Measurements from ENCODE around the gene RAD51B.
"Not testable (repeated sequence)": the region's sequence is repeated elsewhere in the genome, so short reads cannot be mapped to it uniquely, and the experiment has no call there.

The RAD51B gene

DNA sequence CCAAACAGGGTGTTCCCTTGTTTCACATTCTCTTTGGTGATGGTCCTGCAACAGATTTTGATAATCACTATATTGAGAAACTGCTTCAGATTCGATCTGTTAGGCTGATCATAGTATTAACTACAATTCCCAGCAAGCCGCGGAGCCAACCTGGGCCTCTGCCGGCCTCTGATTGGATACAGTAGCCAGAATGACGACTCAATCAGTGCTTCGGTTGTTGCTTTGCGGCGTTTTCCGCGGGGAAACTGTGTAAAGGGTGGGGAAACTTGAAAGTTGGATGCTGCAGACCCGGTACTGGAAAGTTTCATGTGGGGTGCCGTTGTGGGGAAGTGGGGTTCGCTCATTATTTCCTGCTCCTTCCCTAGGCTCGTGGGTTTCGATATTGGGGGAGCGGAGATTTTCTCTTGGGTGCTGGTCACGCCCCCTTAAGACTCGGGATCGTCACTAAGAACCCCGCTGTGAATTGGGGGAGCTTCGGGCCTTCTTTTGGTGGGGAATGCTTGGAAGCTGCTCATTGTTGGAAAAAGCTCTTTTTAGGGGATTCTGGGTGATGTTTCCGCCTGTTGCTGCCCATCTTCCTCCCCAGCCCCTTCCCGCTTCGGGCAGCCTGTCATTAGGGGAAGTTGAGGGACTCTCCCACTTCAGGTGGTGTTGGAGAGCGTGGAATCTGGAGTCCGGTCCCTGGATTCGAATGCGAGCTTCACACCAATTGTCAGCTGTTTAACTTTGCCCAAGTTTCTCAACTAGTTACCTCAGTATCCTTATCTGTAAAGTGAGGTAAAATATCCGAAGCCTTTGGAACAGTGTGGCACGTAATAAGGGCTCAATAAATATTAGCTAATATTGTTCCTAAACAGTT lies at the start of gene RAD51B:
Gene RAD51B (plus strand): TSS at position 217 of the 859 bp plus-strand sequence.
- peak; percentile 91 for DNase-seq

DNA sequence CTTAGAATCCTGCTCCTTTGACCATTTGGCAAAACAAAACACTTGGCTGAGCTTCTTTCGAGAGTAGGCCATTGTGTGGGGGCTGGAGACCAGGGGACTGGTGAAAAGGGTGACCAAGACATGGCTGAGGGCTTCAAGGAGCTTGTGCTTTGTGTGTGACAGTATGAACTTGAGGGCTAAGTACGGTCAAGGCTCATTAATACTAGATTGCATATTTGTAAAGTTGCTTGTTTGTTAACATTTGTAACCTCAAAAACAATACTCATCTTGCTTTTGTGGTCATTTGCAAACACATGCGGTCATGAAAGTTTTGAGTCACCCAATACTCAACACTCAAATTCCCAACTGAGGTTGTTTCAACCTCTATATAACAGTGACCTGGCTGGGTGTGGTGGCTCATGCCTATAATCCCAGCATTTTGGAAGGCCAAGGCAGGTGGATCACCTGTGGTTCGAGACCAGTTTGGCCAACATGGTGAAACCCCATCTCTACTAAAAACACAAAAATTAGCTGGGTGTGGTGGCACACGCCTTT lies 45.7 kb upstream of the RAD51B start:
- no peak for DNase-seq

DNA sequence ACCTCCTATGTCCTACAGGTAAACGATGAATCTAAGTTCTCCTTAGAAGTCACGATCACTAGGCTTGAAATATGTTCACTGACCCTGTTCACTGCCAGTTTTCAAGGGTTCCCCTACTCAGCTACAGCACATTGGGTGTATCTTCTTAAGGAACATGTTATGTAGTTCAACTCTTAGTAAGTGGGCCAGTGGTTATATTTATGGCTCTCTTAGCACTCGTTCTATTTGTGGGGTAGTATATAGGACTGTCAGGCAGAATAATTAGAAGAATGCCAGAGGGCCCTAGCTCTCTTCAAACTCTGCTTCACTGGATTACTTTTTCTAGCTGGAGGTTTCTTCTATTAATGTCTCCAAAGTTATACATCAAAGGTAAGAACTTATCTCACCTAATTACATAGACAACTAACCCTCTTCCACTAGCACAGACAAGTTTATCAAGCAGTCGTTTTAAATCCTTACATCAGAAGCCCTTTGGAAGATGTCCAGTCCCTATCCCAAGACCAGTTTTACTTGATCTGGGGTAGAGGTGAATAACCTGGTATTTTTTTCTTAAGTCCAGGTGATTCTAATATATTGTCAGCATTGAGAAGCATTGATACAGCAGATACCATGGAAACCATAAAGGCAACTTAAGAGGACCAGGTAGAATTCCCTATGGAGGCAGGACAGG lies 42.8 kb upstream of the RAD51B start:
- no peak for DNase-seq

DNA sequence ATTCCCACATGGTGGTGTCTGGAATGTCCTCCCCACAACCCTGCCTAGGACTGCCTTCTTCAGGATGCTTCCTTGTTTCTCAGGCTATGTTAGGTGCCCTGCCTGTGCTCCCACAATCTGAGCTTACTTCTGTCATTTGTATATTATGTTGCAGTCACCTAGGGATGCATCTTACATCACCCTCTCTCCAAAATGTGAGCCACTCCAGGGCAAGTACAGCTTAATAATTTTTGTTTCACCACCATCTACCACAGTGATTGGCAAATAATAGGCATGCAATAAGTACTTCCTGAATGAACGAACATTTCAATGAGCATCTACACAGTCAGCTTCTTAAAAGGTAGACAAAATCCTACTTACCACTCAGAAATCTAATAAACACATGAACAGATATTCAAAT lies 40.8 kb upstream of the RAD51B start:
- no peak for DNase-seq

DNA sequence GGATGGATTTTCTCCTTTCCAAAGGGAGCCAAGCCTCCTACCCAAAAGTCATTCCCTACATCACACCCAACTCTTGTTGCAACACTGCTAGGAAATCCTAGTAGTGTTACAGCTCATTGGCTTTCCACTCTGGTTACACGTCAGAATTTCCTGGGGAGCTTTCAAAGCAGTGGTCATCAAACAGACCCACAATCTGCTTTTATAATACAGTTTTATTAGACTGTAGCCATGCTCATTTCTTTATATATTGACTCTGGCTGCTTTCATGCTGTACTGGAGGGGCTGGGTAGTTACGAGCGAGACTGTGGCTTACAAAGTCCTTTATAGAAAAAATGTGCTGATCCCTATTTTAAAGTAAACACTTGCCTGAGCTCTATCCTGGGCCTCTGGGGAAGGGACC lies 37.5 kb upstream of the RAD51B start:
- no peak for DNase-seq

DNA sequence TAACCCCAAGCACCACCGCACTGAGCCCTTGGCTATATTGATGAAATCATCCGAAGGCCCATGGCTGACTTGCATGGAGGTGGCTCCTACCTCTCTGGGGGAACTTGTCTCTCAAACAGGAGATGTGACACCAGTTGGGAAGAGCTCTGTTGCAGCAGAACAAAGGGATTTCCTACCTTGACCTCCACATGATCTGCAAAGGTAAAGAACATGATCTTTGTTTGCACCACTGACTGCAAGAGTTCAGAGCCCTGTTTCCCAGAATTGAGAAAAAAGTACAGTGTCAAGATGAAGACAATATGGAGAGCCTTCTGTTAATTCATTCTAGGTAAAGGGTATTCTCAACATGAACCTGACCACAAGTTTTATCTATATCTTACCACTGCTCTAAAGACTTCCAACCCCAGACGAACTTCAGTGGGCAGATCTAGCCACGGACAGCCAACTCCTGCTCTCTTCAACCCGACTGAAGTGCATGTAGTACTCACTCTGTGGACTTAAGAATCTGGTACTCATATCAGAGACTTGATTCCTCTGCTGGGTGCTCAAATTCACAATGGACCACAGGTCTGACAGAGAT lies 35.2 kb upstream of the RAD51B start:
- no peak for DNase-seq

DNA sequence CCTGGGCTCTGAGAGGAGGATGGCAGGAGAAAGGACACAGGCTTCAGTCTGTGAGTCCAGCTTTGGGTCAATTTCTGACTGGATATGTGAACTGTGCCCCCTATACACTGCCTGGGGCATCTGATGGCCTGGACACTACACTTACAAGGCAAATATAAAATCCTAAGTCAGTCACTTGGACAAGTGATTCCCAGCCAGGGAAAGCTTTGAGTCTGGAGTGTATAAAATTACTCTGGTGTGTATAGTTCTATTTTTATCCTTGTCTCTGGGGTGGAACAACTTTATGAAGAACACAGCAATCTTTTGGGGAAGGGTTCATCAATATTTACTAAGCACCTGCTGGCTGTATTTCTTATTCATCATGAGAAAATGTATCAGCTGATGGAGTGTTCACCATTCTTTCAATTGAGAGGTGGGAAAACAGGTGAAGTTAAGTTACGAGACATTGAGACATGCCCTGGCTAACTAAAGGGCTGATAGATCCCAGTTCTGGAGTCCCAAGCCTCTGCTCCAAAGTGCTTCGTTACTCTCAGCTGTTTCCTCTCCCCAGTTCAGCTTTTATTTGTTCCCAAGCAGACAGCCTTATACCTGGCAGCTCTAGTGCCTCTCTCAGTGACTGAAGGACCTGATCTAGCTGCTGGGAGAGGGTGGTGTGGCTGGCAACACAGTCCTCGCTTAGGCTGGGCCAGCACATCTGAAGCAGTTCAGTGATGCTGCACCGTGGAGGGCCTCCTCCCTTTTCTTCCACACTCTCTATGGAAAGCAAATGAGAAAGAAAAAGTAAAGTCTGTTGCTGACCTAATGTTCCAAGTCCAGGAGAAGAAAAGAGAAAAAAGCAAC lies 34.1 kb upstream of the RAD51B start:
- no peak for DNase-seq

DNA sequence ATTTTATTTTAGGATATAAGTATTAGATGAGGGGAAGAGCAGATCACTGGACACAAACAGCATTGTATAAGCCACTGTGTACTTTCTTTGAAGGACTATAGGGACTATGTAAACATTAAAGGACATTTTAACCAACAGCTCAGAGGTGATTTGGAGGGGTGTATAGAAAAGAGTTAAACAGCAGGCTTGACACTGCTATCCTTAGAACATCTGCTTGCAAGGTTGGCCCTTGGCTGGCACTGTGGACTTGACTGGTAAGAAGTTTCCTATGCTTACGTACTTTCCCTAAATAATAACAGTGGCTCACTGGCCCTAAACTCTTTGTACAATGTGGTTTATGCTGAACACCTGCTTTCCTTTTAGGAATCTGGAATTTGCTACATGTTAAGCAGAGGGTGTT lies 31.9 kb upstream of the RAD51B start:
- DNase-seq, result no peak

DNA sequence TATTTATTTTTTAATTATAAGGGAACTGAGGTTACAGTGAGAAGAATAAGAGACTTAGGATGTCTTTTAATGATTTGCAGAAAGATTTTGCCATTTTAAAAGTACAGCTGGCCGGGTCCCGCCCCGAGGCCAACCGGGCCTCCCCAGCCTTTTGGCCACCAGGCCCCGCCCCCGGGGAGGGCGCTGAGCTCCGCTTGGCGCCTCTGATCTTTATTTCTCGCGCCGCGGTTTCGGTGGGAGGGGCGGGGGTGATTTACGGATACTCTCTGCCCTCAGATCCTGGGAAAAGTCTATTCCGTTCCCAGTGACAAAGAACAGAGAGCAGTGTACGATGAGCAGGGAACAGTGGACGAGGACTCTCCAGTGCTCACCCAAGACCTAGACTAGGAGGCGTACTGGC lies 20.8 kb upstream of the RAD51B start:
- no peak for DNase-seq

DNA sequence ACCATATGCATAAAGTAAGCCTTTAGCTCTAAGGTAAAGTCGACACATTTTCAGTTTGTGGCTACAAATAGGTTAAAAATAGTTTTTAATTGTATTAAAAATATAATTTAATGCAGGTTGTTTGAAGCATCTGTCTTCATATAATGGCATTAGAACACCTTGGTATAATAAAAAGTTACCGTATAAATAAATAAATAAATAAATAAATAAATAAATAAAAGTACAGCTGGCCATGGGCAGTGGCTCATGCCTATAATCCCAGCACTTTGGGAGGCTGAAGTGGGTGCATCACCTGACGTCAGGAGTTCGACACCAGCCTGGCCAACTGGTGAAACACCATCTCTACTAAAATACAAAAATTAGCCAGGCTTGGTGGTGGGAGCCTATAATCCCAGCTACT lies 18.8 kb upstream of the RAD51B start:
- DNase-seq, result no peak

DNA sequence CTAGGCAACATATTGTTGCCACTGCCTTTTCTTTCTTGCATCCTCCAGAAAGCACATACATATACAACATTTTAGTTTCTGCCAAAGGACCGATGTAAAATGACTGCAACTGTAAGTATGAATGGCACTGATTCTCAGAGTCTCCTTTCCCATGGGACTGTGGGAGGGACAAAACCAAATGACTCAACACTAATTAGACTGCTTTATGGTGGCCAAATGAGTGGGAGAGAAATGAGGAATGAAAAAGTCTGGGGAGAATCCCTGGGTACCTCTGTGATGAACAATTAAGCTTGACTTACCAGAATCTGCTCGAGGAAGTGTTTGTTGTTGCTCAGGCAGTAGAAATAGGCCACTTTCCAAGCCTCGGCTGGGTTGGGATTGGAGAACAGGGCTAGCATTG lies 13.3 kb upstream of the RAD51B start:
- no peak for DNase-seq

DNA sequence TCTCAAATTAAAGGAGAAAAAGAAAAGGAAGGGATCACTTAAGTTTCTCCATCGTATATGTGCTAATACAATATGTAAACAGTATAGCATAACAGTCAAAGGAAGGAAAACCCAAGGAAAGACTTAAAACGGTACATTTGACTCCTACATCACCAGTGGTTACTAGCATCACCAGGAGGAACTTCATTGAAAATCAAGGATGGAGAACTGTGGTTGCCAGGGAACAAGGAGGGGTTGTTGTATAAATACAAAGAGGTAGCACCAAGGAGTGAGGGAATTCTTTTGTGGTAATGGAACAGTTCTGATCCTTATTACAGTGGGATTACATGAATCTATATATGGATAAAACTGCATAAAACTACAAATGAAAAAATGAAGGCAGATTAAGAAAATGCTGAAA lies 4.8 kb upstream of the RAD51B start:
- DNase-seq, result no peak

DNA sequence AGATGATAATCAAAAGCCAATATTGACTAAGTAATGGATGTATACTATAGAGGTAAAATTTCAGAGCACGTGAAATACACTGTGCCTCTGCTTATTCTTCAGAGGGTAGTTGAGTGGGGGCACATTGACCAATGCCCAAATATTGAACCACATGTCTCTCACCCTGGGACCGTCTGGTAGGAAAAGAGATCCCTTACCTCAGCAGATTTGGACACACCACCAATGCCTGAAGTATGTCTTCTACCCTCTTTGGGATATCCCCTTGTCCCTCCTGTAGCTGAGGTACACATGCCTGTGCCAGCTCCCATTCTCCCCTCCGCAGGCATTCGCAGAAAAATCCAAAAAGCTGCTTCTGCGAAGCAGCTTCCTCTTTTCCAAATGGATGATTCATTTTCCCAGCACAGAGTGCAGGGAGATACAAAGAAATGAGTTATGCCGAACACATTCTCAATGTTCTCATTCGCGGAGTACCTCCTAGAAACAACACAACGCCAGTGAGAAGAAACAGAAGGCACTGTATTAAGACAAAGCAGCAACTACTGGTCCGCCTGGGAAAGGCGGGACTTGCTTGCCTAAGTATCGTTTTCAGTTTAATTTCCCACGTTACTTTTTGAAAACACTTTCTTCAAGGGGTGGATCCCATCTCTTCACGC lies 3.9 kb upstream of the RAD51B start:
- DNase-seq, result no peak

DNA sequence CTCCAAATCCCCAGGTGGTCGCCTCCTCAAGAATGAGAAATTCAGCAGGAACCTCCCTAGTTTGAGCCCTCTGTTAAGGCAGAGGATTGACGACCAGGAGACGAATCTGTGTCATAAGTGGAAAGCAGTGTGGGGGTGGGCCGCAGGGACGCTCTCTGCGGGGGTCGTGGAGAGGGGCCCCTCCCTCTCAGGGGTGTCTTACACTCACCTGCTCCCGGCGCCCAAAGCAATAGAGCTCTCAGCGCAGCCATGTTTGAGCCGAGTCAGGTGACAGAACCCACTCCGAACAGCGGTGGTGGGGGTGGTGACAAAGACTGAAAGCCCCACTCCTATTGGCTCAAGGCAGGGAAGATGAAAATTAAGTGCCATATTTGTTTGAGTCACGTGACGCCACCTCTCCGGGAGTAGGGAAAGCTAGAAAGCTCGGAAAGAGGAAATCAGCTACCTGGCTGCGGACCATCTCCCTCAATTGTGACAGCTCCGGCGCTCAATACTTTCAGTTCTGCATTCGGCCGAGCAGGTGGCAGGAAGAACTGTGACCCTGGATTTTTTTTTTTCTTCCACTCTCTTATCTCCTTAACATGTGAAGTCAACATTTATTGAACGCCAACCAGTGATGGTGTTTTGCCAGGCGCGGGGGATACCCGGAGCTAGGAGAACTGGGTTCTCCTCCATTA lies 3.1 kb upstream of the RAD51B start, which contains the start of gene ZFYVE26:
Gene ZFYVE26 (minus strand): TSS at position 265 of the 677 bp plus-strand sequence. CDS start 627 bp downstream, outside the sequence.
- peak; percentile 90 for DNase-seq

DNA sequence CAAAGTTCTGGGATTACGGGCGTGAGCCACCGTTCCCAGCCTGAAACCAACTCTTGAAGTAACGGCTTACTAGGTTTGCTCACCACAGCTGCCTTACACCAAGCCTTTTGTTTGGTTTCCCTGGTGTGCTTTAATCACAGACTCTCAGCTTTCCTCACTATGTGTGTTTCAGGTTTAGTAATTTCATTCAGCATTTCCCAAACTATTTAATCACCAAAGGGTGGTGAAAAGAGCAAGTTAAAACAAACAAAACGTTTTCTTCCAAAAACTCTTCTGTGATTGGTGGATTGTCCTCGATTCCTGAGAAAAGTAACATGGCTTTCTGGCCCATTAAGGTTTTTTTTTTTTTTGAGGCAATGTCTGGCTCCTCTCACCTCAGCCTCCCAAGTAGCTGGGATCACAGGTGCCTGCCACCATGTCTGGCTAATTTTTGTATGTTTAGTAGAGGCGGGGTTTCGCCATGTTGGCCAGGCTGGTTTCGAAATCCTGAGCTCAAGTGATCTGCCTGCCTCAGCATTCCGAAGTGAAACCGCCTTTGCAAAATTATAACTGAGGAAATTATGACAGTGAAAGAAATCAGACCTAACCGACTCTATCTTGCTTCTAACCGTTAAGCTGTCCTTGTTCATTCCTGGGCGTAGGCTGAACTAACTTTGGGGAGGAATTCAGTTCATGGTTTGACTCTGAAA lies 1.7 kb upstream of the RAD51B start:
- DNase-seq, result no peak

DNA sequence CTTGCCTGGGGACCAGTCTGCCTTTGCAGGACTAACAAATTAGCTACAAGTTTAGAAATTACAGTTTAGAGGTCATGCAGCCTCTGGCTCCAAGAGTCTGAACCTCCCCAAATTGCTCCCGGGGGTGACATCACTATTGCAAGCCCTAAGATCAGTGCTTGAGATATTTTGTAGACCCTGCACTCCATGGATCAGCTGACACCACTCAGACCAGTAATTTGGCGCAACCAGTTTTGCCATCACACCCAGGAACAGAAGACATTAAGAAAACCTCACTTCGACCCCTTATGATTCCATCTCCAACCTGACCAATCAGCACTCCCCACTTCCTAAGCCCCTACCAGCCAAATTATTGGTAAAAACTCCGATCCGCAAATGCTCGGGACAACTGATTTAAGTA lies 1.1 kb upstream of the RAD51B start:
- DNase-seq, result not testable (repeated sequence)

DNA sequence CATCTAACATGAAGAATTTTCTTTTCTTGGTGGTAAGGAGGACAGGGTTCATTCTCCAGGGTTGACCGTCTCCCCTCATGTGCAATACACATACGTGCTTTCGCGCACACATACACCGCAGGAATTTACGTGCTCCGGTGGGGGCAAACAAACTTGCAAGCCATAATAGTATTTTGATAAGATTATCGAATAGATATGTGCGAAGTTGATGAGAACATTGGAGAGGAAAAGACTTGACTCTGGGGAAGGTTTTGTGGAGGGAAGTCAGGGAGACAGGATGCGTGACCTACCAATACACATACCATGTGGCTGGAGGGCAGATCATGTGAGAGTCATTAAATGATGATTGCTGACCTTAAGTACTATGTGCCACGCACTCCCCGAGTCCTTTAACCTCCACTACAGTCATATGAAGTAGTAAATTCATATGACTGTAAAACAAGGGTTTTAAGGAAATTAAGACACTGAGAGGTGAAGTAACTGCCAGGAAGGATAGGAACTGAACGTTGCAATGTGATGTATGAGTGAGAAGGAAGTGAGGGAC lies 921 bp downstream of the RAD51B start:
- DNase-seq, result no peak

DNA sequence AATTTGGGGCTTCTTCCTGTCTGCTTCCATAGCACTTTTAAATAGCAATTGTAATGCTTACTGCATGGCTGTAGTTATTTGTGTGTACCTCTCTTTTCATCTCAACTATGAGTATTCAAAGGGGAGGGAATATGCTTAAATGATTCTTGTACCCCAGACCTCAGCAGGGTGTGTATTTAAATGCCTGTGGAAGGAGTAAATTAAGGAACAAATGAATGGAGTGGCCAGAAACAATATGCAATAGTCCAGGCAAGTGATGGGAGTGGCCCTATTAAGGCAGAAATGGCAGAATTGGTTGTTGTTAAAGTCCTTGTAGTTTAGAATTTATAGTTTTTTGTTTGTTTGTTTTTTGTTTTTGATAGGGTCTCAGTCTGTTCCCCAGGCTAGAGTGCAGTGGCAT lies 1.5 kb downstream of the RAD51B start:
- no peak for DNase-seq

DNA sequence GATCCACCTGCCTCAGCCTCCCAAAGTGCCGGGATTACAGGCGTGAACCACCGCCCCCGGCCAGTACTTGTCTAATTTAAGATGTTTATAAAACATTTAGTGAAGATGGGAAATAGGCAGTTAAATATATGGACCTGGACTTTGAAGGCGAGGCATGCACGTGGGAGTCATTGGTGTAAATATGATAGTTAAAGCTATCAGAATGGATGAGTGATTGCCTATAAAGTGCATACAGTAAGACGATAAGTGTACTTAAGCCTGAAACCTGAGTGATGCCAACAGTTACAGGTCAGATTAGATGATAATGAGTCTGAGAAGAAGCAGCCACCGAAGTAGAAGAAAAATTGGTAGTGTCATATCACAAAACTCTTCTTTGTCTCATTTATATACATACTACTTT lies 11.5 kb downstream of the RAD51B start:
- no peak for DNase-seq

DNA sequence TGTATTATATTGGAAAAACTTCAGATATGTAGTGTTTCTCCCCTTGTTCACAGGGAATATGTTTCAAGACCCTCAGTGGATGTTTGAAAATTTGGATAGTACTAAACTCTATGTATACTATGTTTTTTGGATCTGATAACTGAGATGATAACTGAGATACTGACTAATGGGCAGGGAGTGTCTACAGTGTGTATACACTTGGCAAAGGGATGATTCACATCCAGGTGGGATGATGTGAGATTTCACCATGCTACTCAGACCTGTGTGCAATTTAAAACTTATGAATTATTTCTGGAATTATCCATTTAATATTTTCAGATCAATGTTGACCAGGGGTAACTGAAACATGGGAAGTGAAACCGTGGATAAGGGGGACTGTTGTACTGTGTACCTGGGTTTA lies 13.8 kb downstream of the RAD51B start:
- no peak for DNase-seq

DNA sequence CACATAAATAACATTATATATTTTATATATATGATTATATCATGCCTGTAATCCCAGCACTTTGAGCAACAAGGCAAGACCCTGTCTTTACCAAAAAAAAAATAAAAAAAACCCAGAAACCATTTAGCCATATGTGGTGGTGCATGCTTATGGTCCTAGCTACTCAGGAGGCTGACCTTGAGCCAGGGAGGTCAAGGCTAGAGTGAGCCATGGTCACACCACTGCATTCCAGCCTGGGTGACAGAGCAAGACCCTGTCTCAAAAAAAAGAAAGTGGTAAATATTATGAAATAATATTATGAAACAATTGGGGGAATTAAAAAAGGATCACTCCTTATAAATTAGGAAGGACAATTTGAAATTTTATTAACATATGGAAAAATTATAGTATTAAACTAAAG lies 16.0 kb downstream of the RAD51B start:
- DNase-seq, result no peak
